Heart left ventricle (tissue), 13 donors: ENCODE measurements around the gene VTCN1.
"Not testable (repeated sequence)": the region's sequence is repeated elsewhere in the genome, so short reads cannot be mapped to it uniquely, and the experiment has no call there.

Experiments used
- POLR2A ChIP-seq, 2 donors: fragments of 450-650 bp; IDR thresholded peaks; one replicate each; pipeline ENCODE4 v1.6.1; 2017; ENCODE audit warnings: antibody characterized with exemption in 2 of 2, mild to moderate bottlenecking in 2 of 2, moderate library complexity in 2 of 2
- TF ChIP-seq, protein P1 (sequence below), 12 donors: fragments of 200-600 bp; sonication (generic) in 4 of 12; IDR thresholded peaks; one replicate each; pipeline versions ENCODE4 v1.5.0 to v1.8.0; 2018 to 2022; ENCODE audit warnings: antibody characterized with exemption in 12 of 12, mild to moderate bottlenecking in 5 of 12
- donor health status: ischemic (EF 13 %, LVEDD 7.1; RV severe dilation, severe dysfunction).
- donor health status: DM: no; HTN: yes; CAD: no.
- donor health status: DM: no; HTN: no; CAD: no.
- donor health status: ischemic (EF 25% LVEDD 6.9; RV normal size, moderate dysfunction).
- donor health status: ischemic (EF 25% LVEDD 5.7; RV mildly dilated, moderate dysfunction).
- donor health status: ischemic (EF 35%, LVEDD 5.7; RV mildly dilated, moderate dysfunction).
- donor health status: nonischemic (EF 11% LVEDD 7.7; RV severe dilation, severe dysfunction).
- donor health status: DM: yes; HTN: yes; CAD: no.
- donor health status: PGD.
- donor health status: ischemic (EF 29% LVEDD 5.4; RV normal size, mild dysfunction).
- donor health status: nonischemic (EF 23%, LVEDD 6.1; RV moderate dilation, normal function).

- TF ChIP-seq, protein P1, sequence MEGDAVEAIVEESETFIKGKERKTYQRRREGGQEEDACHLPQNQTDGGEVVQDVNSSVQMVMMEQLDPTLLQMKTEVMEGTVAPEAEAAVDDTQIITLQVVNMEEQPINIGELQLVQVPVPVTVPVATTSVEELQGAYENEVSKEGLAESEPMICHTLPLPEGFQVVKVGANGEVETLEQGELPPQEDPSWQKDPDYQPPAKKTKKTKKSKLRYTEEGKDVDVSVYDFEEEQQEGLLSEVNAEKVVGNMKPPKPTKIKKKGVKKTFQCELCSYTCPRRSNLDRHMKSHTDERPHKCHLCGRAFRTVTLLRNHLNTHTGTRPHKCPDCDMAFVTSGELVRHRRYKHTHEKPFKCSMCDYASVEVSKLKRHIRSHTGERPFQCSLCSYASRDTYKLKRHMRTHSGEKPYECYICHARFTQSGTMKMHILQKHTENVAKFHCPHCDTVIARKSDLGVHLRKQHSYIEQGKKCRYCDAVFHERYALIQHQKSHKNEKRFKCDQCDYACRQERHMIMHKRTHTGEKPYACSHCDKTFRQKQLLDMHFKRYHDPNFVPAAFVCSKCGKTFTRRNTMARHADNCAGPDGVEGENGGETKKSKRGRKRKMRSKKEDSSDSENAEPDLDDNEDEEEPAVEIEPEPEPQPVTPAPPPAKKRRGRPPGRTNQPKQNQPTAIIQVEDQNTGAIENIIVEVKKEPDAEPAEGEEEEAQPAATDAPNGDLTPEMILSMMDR (IDR thresholded peaks at IDR 0.05), result not testable (repeated sequence)
- TF ChIP-seq POLR2A (IDR thresholded peaks at IDR 0.05), result not testable (repeated sequence)
These were observed 47.3 kb upstream of the VTCN1 start for GRCh38 chr1:117258075-117258474.
